HG03469 (cell line): ENCODE results near the gene BARD1.
A peak's percentile ranks its signal among the peaks of the same experiment; 100 is the strongest.

Experiments used
- ATAC-seq: cut with Tn5 transposase; IDR thresholded peaks from one replicate; pipeline ENCODE4 v1.9.1; 2021; ENCODE audit warnings: mild to moderate bottlenecking, moderate library complexity, moderate number of reproducible peaks; ENCODE audit not compliant: unreplicated experiment

The BARD1 gene

GRCh38 chr2:214679736-214680135 lies 129.7 kb downstream of the BARD1 start:
- peak; percentile 43 for ATAC-seq

GRCh38 chr2:214676421-214677089 lies 132.9 kb downstream of the BARD1 start:
- ATAC-seq: no peak
